ENCODE results near the gene SECISBP2. TPM values are rescaled to one million over a fixed set of nuclear protein-coding genes. Genes with fewer than 3 reads are reported as not detected.

SECISBP2 gene
- polyA plus RNA-seq, 1 donor (not counting 4 experiments of a cell fraction or from before 2014, with no cell fraction given) = 24.3 TPM

GRCh38 chr9:89359751-89360261 is 41.5 kb downstream of the SECISBP2 start:
- Histone ChIP-seq H4K20me1 (ENCODE audit: control insufficient read depth, extremely low read depth, insufficient read depth, low read length) (no peaks in the 10 kb centered on the region), H3K27ac (ENCODE audit: control insufficient read depth, insufficient read depth, low read length) (no peak overlapping the region), H3K4me2 (ENCODE audit: control insufficient read depth, extremely low read depth, insufficient read depth, low read depth, low read length) (no peak overlapping the region), H3K9me1 (ENCODE audit: control insufficient read depth, extremely low read depth, insufficient read depth, low read length) (no peaks in the 10 kb centered on the region), H3K27me3 (ENCODE audit: control insufficient read depth, extremely low read depth, insufficient read depth, low read length) (no peaks in the 10 kb centered on the region), H3K9me3 (ENCODE audit: control insufficient read depth, low read depth, low read length) (no peaks in the 10 kb centered on the region), H3K9ac (ENCODE audit: control insufficient read depth, extremely low read depth, insufficient read depth, low read length) (no peak overlapping the region), H2AFZ (ENCODE audit: control insufficient read depth, low read length) (no peak overlapping the region), H3K4me1 (ENCODE audit: control insufficient read depth, extremely low read depth, insufficient read depth, low read length) (no peaks in the 10 kb centered on the region), H3K36me3 (ENCODE audit: control insufficient read depth in 2 of 2, extremely low read depth in 1 of 2, insufficient read depth in 2 of 2, low read length in 2 of 2) (peaks cover 30 to 32% of the 10 kb centered on the region in 2 experiments), H3K4me3 (ENCODE audit: control insufficient read depth in 2 of 3, extremely low read depth in 1 of 3, insufficient read depth in 2 of 3, low read depth in 1 of 3, low read length in 3 of 3) (no peak overlapping the region), H3K79me2 (ENCODE audit: control insufficient read depth, insufficient read depth, low read length) (no peaks in the 10 kb centered on the region)
- FAIRE-seq (no peak), DNase-seq (ENCODE audit: low read depth, low spot score) (no peak)
- TF ChIP-seq EZH2 (IDR thresholded peaks at IDR 0.05; ENCODE audit: low read length) = no peak
- TF ChIP-seq CTCF (optimal IDR thresholded peaks at IDR 0.05 in 1 of 3, IDR thresholded peaks at IDR 0.05 in 1 of 3, conservative IDR thresholded peaks at IDR 0.05 in 1 of 3; ENCODE audit: extremely low read depth in 1 of 3, insufficient read depth in 2 of 3, low read length in 3 of 3) = no peak
- dilution Hi-C loops (cut with MboI; ENCODE audit: extremely low pct_ligation_motif_present, low sequenced_read_pairs) = no loop called here

GRCh38 chr9:89360465-89360864 is 42.2 kb downstream of the SECISBP2 start:
- no peak for FAIRE-seq
- dilution Hi-C loops (cut with MboI; ENCODE audit: extremely low pct_ligation_motif_present, low sequenced_read_pairs) = no loop called here
- Histone ChIP-seq H3K9me1 (ENCODE audit: control insufficient read depth, extremely low read depth, insufficient read depth, low read length) (no peaks in the 10 kb centered on the region), H4K20me1 (ENCODE audit: control insufficient read depth, extremely low read depth, insufficient read depth, low read length) (no peaks in the 10 kb centered on the region), H3K9me3 (ENCODE audit: control insufficient read depth, low read depth, low read length) (no peaks in the 10 kb centered on the region), H3K4me3 (ENCODE audit: control insufficient read depth in 2 of 3, extremely low read depth in 1 of 3, insufficient read depth in 2 of 3, low read depth in 1 of 3, low read length in 3 of 3) (no peak overlapping the region), H2AFZ (ENCODE audit: control insufficient read depth, low read length) (no peak overlapping the region), H3K79me2 (ENCODE audit: control insufficient read depth, insufficient read depth, low read length) (no peaks in the 10 kb centered on the region), H3K36me3 (ENCODE audit: control insufficient read depth in 2 of 2, extremely low read depth in 1 of 2, insufficient read depth in 2 of 2, low read length in 2 of 2) (peaks cover 28 to 32% of the 10 kb centered on the region in 2 experiments), H3K27me3 (ENCODE audit: control insufficient read depth, extremely low read depth, insufficient read depth, low read length) (no peaks in the 10 kb centered on the region), H3K9ac (ENCODE audit: control insufficient read depth, extremely low read depth, insufficient read depth, low read length) (no peak overlapping the region), H3K4me2 (ENCODE audit: control insufficient read depth, extremely low read depth, insufficient read depth, low read depth, low read length) (no peak overlapping the region), H3K27ac (ENCODE audit: control insufficient read depth, insufficient read depth, low read length) (no peak overlapping the region), H3K4me1 (ENCODE audit: control insufficient read depth, extremely low read depth, insufficient read depth, low read length) (no peaks in the 10 kb centered on the region)
- no peak for DNase-seq (ENCODE audit: low read depth, low spot score)
- no peak for TF ChIP-seq CTCF (optimal IDR thresholded peaks at IDR 0.05 in 1 of 3, IDR thresholded peaks at IDR 0.05 in 1 of 3, conservative IDR thresholded peaks at IDR 0.05 in 1 of 3; ENCODE audit: extremely low read depth in 1 of 3, insufficient read depth in 2 of 3, low read length in 3 of 3)
- no peak for TF ChIP-seq EZH2 (IDR thresholded peaks at IDR 0.05; ENCODE audit: low read length)
